Body of pancreas (tissue), 4 donors: ENCODE results near the gene LIG4. TPM values are rescaled to one million over a fixed set of nuclear protein-coding genes. Genes with fewer than 3 reads are reported as not detected.

Experiments
- ATAC-seq: fragments of 150-250 bp; one replicate; pipeline ENCODE4 v1.9.1; 2016
- DNase-seq, 4 donors: peaks; one replicate each; pipeline ENCODE4 v3.0.0-alpha.2; 2019
- H3K27ac ChIP-seq, 4 donors: fragments of 200-600 bp; sonication (generic); 1 replicate in 3 of 4; 2 replicates in 1 of 4; pipeline versions ENCODE4 v1.5.1 to v1.6.1; 2016 to 2019; ENCODE audit warnings: mild to moderate bottlenecking in 1 of 4, mixed read lengths in 1 of 4, moderate library complexity in 1 of 4
- H3K27me3 ChIP-seq, 2 donors: fragments of 200-600 bp; sonication (generic); one replicate each; pipeline ENCODE4 v1.6.0; 2016; ENCODE audit warnings: mild to moderate bottlenecking in 1 of 2
- H3K36me3 ChIP-seq, 2 donors: fragments of 200-600 bp; sonication (generic); replicated peaks in 1 of 2; 2 replicates each; pipeline ENCODE4 v1.5.1; 2016; ENCODE audit warnings: low read depth in 2 of 2; ENCODE audit not compliant: insufficient read depth in 1 of 2
- H3K4me1 ChIP-seq: fragments of 200-600 bp; sonication (generic); one replicate; pipeline ENCODE4 v1.6.0; 2016
- H3K4me3 ChIP-seq, 2 donors: fragments of 200-600 bp; sonication (generic); 1 replicate in 1 of 2; 2 replicates in 1 of 2; pipeline ENCODE4 v1.5.1; 2016 to 2019
- H3K9me3 ChIP-seq, 3 donors: fragments of 200-600 bp; sonication (generic); 1 replicate in 2 of 3; 2 replicates in 1 of 3; pipeline ENCODE4 v1.5.1; 2016
- POLR2A ChIP-seq, 3 donors: fragments of 450-650 bp; IDR thresholded peaks; one replicate each; pipeline ENCODE4 v1.6.1; 2016; ENCODE audit warnings: antibody characterized with exemption in 3 of 3, mild to moderate bottlenecking in 2 of 3
- WGBS, 2 donors: methylation state at CpG; one replicate each; pipeline ENCODE4 v1.1.5; 2017; 5-methylcytosine and 5-hydroxymethylcytosine counted together
- intact Hi-C: fragments of 100-400 bp; cut with DNase I; formaldehyde crosslinking; loops from one replicate; pipeline ENCODE4 v1.15.1; 2023
- total RNA-seq, 2 donors: library from RNA; depleted of rRNA; stranded (reverse); fragments of >200 nt; gene quantifications; one replicate each; pipeline ENCODE4 v1.1.0, GENCODE V29; 2016
- TF ChIP-seq, protein P1 (sequence below), 7 experiments: fragments of 450-650 bp in 4 of 7; fragments of 200-600 bp in 3 of 7; sonication (generic) in 3 of 7; IDR thresholded peaks; one replicate each; pipeline ENCODE4 v1.5.1; 2016 to 2019; ENCODE audit warnings: antibody characterized with exemption in 7 of 7

Gene LIG4
- total RNA-seq, 2 donors from 2014 or later = 5.9 to 7.5 TPM

DNA sequence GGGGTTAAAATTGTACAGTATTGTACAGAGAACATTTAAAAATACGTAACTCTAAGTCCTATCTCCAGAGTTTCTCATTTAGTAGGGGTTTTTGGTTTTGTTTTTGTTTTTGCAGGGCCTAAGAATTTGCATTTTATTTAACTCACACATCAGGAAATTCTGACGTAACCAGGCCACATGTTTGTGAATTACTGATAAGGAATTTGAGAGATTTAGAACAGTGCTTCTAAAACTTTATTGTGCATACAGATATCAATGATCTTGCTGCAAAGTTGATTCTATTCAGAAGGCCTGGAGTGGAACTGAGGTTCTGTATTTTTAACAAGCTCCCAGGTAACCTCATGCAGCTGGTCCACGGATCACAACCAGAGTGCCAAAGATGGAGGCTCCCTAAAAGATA is 49.3 kb downstream of the LIG4 start:
- Histone ChIP-seq H3K4me1 (no peaks in the 10 kb centered on the region), H3K36me3 (no peaks in the 10 kb centered on the region), H3K27ac (no peak overlapping the region), H3K4me3 (no peak overlapping the region), H3K27me3 (no peaks in the 10 kb centered on the region), H3K9me3 (no peaks in the 10 kb centered on the region)
- TF ChIP-seq, protein P1, sequence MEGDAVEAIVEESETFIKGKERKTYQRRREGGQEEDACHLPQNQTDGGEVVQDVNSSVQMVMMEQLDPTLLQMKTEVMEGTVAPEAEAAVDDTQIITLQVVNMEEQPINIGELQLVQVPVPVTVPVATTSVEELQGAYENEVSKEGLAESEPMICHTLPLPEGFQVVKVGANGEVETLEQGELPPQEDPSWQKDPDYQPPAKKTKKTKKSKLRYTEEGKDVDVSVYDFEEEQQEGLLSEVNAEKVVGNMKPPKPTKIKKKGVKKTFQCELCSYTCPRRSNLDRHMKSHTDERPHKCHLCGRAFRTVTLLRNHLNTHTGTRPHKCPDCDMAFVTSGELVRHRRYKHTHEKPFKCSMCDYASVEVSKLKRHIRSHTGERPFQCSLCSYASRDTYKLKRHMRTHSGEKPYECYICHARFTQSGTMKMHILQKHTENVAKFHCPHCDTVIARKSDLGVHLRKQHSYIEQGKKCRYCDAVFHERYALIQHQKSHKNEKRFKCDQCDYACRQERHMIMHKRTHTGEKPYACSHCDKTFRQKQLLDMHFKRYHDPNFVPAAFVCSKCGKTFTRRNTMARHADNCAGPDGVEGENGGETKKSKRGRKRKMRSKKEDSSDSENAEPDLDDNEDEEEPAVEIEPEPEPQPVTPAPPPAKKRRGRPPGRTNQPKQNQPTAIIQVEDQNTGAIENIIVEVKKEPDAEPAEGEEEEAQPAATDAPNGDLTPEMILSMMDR (IDR thresholded peaks at IDR 0.05) = no peak
- no peak for TF ChIP-seq POLR2A (IDR thresholded peaks at IDR 0.05)
- ATAC-seq = no peak
- intact Hi-C loops = no loop called here
- DNase-seq = no peak
- WGBS, 2 donors = 34 to 42% methylated on average over 3 of the region's 3 CpGs

DNA sequence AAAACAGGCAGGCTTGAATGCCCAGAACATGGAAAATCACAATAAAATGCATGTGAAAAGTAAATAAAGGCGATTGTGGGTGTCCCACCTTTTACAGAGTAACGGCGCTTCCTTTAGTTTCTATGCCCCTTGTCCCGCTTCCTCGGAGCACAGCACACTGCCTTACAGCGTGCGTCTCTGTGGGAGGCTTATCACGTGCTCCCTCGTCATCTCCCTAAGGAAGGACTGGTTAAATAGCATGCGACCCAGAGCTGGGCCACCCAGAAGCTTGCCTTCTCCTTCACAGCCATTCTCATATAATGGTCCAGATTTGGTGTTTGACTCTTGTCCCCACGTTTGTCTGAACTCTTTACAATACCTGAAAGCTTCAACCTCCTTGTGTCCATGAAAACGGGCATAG is 56.6 kb downstream of the LIG4 start:
- H3K4me3 ChIP-seq = no peak overlapping the region
- no peaks in the 10 kb centered on the region for H3K9me3 ChIP-seq
- 70 to 78% methylated on average over 12 of the region's 12 CpGs for WGBS, 2 donors
- ATAC-seq (no peak), DNase-seq (no peak)
- TF ChIP-seq, protein P1 (IDR thresholded peaks at IDR 0.05) = no peak
- TF ChIP-seq POLR2A (IDR thresholded peaks at IDR 0.05) = no peak
- intact Hi-C loops = loop anchor here (5.0 kb wide), 1 partner anchor 951 kb away; no protein-coding TSS in a partner anchor
- H3K27me3 ChIP-seq = no peaks in the 10 kb centered on the region
- H3K27ac ChIP-seq = no peak overlapping the region
- peaks cover 17% of the 10 kb centered on the region for H3K4me1 ChIP-seq
- H3K36me3 ChIP-seq = no peaks in the 10 kb centered on the region

Other genes with a start within 250 kb of the LIG4 start
- 10 to 100 TPM in 1 of 2 donors, 1 to 10 TPM in 1; 5.6 to 10.9 TPM for gene ABHD13, start 2.9 kb upstream of the LIG4 start, total RNA-seq
- gene TNFSF13B, start 54.2 kb upstream of the LIG4 start, total RNA-seq = 10 to 100 TPM in 1 of 2 donors, under 1 TPM in 1; 0.52 to 10.2 TPM